ENCODE data around the gene CNGB1. TPM values are rescaled to one million over a fixed set of nuclear protein-coding genes. Genes with fewer than 3 reads are reported as not detected.

CNGB1 gene
- total and polyA plus RNA-seq, 2 experiments from 2014 or later = not detected

DNA sequence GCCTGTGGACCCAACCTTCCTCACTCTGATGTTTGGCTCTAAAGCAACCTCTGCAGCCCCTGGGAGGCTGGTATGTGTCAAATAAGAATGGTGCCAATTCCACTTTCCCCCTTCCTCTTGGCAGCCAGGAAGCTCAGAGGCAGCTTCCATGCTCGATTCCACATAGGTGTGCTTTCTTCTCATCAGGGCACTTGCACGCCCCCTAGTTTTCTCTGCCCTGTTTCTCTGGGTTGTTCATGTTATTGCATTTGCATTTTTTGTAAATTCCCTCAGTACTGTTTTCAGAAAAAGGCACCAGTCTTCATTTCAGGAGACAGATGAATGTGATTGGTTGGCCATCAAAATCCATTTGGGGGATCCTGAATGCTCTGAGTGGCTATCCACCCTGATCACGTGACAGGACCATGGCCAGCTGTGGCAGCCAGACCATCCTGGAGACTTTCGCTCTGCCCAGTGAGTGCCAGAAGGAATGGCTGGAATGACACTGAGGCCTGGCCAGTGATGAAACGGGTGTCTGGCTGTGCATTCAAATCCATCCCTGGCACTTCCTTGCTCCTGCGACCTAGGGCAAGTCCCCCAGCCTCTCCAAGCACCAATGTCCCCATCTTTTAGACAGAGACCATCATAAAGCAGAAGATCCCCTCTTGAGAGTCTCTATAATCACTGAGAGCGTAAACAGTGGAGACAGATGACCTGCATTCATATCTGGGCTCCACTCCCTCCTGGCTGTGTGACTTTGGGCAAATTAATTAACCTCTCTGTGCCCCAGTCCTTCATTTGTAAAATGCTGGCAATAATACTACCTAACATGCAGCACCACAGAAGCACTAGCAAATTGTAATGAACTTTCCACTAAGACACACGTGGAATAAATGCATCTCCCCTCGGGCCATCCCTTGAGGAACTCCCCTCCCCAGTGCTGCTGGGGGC lies 56.4 kb downstream of the CNGB1 start:
- DNase-seq (ENCODE audit: low read depth in 1 of 2, low spot score in 1 of 2) = no peak

DNA sequence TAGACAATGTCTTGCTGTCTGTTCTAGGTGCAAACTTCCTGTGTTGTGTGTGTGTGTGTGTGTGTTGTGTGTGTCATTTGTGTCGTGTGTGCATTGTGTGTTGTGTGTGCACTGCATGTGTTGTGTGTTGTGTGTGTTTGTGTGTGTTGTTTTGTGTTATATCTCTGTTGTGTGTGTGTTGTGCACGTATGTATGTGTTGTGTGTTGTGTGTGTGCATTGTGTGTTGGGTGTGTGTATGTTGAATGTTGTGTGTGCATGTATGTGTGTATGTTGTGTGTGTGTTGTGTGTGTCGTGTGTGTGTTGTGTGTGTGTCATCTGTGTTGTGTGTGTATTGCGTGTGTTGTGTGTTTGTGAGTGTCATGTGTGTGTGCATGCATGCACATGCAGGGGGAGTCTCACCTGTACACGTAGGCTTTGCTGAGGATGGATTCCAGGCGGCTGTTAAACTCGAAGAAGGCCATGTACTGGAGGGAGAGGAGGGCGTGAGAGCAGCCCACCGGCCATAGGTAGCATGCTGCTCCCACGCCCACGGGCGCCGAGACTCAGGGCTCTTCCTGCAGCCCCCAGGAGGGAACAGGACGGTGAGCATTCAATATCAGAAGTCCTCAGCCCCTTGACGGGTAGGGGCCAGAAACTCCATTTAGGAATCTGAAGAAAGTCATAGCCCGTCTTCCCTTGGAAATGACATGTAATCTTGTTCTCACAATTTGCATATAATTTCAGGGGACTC lies 58.2 kb downstream of the CNGB1 start:
- no peaks in the 10 kb centered on the region for H3K27me3 ChIP-seq
- H3K4me1 ChIP-seq (ENCODE audit: low read depth) = no peaks in the 10 kb centered on the region
- H3K36me3 ChIP-seq = no peaks in the 10 kb centered on the region
- no peak overlapping the region for H3K4me3 ChIP-seq
- no peak overlapping the region for H3K27ac ChIP-seq
- TF ChIP-seq, protein P1, sequence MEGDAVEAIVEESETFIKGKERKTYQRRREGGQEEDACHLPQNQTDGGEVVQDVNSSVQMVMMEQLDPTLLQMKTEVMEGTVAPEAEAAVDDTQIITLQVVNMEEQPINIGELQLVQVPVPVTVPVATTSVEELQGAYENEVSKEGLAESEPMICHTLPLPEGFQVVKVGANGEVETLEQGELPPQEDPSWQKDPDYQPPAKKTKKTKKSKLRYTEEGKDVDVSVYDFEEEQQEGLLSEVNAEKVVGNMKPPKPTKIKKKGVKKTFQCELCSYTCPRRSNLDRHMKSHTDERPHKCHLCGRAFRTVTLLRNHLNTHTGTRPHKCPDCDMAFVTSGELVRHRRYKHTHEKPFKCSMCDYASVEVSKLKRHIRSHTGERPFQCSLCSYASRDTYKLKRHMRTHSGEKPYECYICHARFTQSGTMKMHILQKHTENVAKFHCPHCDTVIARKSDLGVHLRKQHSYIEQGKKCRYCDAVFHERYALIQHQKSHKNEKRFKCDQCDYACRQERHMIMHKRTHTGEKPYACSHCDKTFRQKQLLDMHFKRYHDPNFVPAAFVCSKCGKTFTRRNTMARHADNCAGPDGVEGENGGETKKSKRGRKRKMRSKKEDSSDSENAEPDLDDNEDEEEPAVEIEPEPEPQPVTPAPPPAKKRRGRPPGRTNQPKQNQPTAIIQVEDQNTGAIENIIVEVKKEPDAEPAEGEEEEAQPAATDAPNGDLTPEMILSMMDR (IDR thresholded peaks at IDR 0.05; ENCODE audit: low read depth, low read length) = no peak
- DNase-seq (ENCODE audit: low read depth in 1 of 2, low spot score in 1 of 2) = no peak
- H3K9me3 ChIP-seq (ENCODE audit: low read depth) = no peaks in the 10 kb centered on the region

More for the DNA sequence above, 56.4 kb downstream of the CNGB1 start:
- H3K36me3 ChIP-seq = no peaks in the 10 kb centered on the region
- TF ChIP-seq, protein P1 (IDR thresholded peaks at IDR 0.05; ENCODE audit: low read depth, low read length) = no peak
- no peaks in the 10 kb centered on the region for H3K9me3 ChIP-seq (ENCODE audit: low read depth)
- no peaks in the 10 kb centered on the region for H3K27me3 ChIP-seq
- no peak overlapping the region for H3K4me3 ChIP-seq
- no peak overlapping the region for H3K27ac ChIP-seq
- H3K4me1 ChIP-seq (ENCODE audit: low read depth) = no peaks in the 10 kb centered on the region

DNA sequence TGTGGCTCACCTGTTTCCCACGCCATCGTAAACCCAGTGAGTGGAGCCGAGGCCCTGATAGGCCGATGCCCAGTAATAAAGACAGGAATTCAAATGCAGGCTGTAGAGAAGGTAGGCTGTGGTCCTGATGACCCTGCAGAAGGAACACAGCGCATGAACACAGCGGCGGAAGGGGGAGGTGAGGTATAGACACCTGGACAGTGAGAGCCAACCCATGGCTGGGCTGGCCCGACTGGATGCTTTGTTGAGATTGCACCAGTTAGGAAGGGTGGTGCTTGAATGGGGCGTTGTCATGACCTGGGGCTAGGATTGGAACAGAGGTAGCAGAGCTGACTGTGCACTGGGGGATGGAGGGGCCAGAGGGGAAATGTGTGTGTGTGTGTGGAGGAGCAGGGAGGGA lies 59.2 kb downstream of the CNGB1 start:
- H3K36me3 ChIP-seq = no peaks in the 10 kb centered on the region
- H3K4me3 ChIP-seq = no peak overlapping the region
- H3K9me3 ChIP-seq (ENCODE audit: low read depth) = no peaks in the 10 kb centered on the region
- DNase-seq (ENCODE audit: low read depth in 1 of 2, low spot score in 1 of 2) = no peak
- TF ChIP-seq, protein P1 (IDR thresholded peaks at IDR 0.05; ENCODE audit: low read depth, low read length) = no peak
- H3K27ac ChIP-seq = no peak overlapping the region
- no peaks in the 10 kb centered on the region for H3K27me3 ChIP-seq
- no peaks in the 10 kb centered on the region for H3K4me1 ChIP-seq (ENCODE audit: low read depth)

DNA sequence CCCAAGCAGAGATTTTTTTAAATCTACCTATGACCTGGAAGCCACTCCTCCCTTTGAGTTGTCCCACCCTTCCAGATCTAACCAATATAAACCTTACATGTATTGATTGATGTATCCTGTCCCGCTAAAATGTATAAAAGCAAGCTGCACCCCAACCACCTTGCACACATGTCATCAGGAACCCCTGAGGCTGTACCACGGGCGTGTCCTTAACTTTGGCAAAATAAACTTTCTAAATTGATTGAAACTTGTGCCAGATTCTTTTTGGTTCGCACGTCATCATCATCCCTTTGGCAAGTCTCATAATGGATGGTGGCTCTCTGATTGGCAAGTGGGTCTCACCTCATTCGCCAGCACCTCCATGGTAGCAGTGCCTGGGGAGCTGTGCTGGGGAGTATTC lies 60.2 kb downstream of the CNGB1 start:
- no peak overlapping the region for H3K4me3 ChIP-seq
- no peaks in the 10 kb centered on the region for H3K27me3 ChIP-seq

DNA sequence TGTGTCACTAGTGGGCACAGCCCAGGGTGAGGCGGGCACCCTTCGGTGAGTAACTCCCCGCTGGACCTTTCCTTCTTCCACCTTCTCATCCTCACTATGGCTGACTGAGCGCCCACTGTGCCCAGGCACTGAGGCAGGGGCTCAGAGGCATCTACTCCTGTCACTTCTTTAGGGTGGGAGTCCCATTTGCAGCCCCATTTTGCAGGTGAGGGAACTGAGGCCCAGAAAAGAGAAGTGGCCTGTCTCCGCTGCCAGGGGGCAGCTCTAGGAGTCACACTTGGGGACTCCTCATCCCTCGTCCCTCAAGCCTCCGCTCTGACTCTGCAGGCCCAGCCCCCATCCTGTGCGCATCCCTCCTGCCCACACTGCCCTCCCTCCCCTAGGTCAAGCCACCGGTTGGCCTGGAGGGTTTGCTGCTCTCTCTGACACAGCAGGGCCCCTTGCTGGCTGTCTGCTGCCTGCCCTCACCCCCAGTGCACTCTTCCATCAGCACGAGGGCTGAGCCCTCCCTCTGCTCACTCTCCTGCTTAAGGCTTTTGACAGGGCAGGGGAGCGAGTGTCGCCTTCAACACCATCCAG lies 62.4 kb downstream of the CNGB1 start:
- no peaks in the 10 kb centered on the region for H3K4me1 ChIP-seq (ENCODE audit: low read depth)
- TF ChIP-seq, protein P1 (IDR thresholded peaks at IDR 0.05; ENCODE audit: low read depth, low read length) = no peak
- DNase-seq (ENCODE audit: low read depth in 1 of 2, low spot score in 1 of 2) = no peak
- no peaks in the 10 kb centered on the region for H3K9me3 ChIP-seq (ENCODE audit: low read depth)
- no peaks in the 10 kb centered on the region for H3K36me3 ChIP-seq
- no peak overlapping the region for H3K27ac ChIP-seq
- no peaks in the 10 kb centered on the region for H3K27me3 ChIP-seq
- no peak overlapping the region for H3K4me3 ChIP-seq

More for the DNA sequence above, 60.2 kb downstream of the CNGB1 start:
- no peak for DNase-seq (ENCODE audit: low read depth in 1 of 2, low spot score in 1 of 2)
- H3K27ac ChIP-seq = no peak overlapping the region
- TF ChIP-seq, protein P1 (IDR thresholded peaks at IDR 0.05; ENCODE audit: low read depth, low read length) = no peak
- H3K4me1 ChIP-seq (ENCODE audit: low read depth) = no peaks in the 10 kb centered on the region
- H3K36me3 ChIP-seq = no peaks in the 10 kb centered on the region
- no peaks in the 10 kb centered on the region for H3K9me3 ChIP-seq (ENCODE audit: low read depth)
